ENCODE measurements around the gene RNF180.
"Not testable (repeated sequence)": the region's sequence is repeated elsewhere in the genome, so short reads cannot be mapped to it uniquely, and the experiment has no call there.

Gene RNF180

GRCh38 chr5:64180661-64181343, 15.2 kb downstream of the RNF180 start:
- DNase-seq (ENCODE audit: low read depth in 2 of 2), result no peak

GRCh38 chr5:64181440-64181839, 15.8 kb downstream of the RNF180 start:
- no peak for DNase-seq (ENCODE audit: low read depth in 2 of 2)

- no peak for DNase-seq (ENCODE audit: low read depth in 2 of 2)
These were observed 18.3 kb downstream of the RNF180 start for GRCh38 chr5:64183956-64184355.

GRCh38 chr5:64184832-64185231, 19.2 kb downstream of the RNF180 start:
- no peak for DNase-seq (ENCODE audit: low read depth in 2 of 2)

GRCh38 chr5:64188776-64189175, 23.1 kb downstream of the RNF180 start:
- DNase-seq (ENCODE audit: low read depth in 2 of 2), result no peak

- no peak for DNase-seq (ENCODE audit: low read depth in 2 of 2)
These were observed 25.1 kb downstream of the RNF180 start for GRCh38 chr5:64190562-64191306.

- no peak for DNase-seq (ENCODE audit: low read depth in 2 of 2)
These were observed 30.3 kb downstream of the RNF180 start for GRCh38 chr5:64195981-64196380.

- DNase-seq (ENCODE audit: low read depth in 2 of 2), result no peak
These were observed 33.8 kb downstream of the RNF180 start for GRCh38 chr5:64199425-64199824.

GRCh38 chr5:64201996-64202395, 36.4 kb downstream of the RNF180 start:
- DNase-seq (ENCODE audit: low read depth in 2 of 2), result no peak

- no peak for DNase-seq (ENCODE audit: low read depth in 2 of 2)
These were observed 41.0 kb downstream of the RNF180 start for GRCh38 chr5:64206653-64207052.

GRCh38 chr5:64207978-64208377, 42.3 kb downstream of the RNF180 start:
- DNase-seq (ENCODE audit: low read depth in 2 of 2), result no peak

- DNase-seq (ENCODE audit: low read depth in 2 of 2), result no peak
These were observed 43.7 kb downstream of the RNF180 start for GRCh38 chr5:64209353-64209752.

- no peak for DNase-seq (ENCODE audit: low read depth in 2 of 2)
These were observed 45.2 kb downstream of the RNF180 start for GRCh38 chr5:64210866-64211265.

- no peak for DNase-seq (ENCODE audit: low read depth in 2 of 2)
These were observed 47.4 kb downstream of the RNF180 start for GRCh38 chr5:64213011-64213410.

- DNase-seq (ENCODE audit: low read depth in 2 of 2), result no peak
These were observed 47.9 kb downstream of the RNF180 start for GRCh38 chr5:64213531-64213930.

- DNase-seq (ENCODE audit: low read depth in 2 of 2), result no peak
These were observed 48.5 kb downstream of the RNF180 start for GRCh38 chr5:64214132-64214531.

- no peak for DNase-seq (ENCODE audit: low read depth in 2 of 2)
These were observed 56.3 kb downstream of the RNF180 start for GRCh38 chr5:64221911-64222310.

GRCh38 chr5:64225286-64225981, 59.8 kb downstream of the RNF180 start:
- not testable (repeated sequence) for DNase-seq (ENCODE audit: low read depth in 2 of 2)

- not testable (repeated sequence) for DNase-seq (ENCODE audit: low read depth in 2 of 2)
These were observed 61.5 kb downstream of the RNF180 start for GRCh38 chr5:64227131-64227537.

- DNase-seq (ENCODE audit: low read depth in 2 of 2), result no peak
These were observed 63.6 kb downstream of the RNF180 start for GRCh38 chr5:64229163-64229774.

- no peak for DNase-seq (ENCODE audit: low read depth in 2 of 2)
These were observed 95.1 kb downstream of the RNF180 start for GRCh38 chr5:64260756-64261155.

- DNase-seq (ENCODE audit: low read depth in 2 of 2), result no peak
These were observed 103.5 kb downstream of the RNF180 start for GRCh38 chr5:64269164-64269563.

Measured in stimulated activated CD8-positive, alpha-beta memory T cell treated with anti-CD3 and anti-CD28 coated beads, Interleukin-15, amount 100 ng/mL, for 48 hours (primary cell).